Measurements from ENCODE around the gene PCDHB7. TPM values are rescaled to one million over a fixed set of nuclear protein-coding genes. Genes with fewer than 3 reads are reported as not detected.
"Not testable (repeated sequence)": the region's sequence is repeated elsewhere in the genome, so short reads cannot be mapped to it uniquely, and the experiment has no call there.

Gene PCDHB7
- total and polyA plus RNA-seq, 12 donors = 0.17 to 1.2 (median 0.71) TPM

DNA sequence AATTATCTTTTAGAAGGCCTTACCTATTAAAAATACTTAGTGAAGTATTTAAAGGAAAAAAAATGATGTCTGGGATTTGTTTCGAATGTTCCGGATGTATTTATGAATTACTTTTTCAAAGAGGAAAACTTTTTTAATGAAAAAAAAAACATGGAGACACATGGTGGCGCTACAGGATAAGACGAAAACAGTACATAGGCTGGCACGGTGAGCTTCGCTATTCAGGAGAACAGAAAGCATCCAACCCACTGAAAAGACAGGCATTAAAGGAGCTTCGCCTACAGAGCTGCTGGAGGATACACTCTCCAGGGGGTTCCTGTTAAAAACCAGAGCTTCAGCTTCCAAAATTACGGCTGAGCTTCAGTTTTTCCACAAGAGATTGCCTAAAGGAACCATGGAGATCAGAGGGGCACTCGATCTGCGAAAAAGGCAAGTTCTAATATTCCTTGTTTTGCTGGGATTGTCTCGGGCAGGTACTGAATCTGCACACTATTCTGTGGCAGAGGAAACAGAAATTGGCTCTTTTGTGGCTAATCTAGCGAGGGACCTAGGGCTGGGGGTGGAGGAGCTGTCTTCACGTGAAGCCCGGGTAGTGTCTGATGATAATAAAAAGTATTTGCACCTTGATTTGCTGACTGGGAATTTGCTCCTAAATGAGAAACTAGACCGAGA lies 50.8 kb downstream of the PCDHB7 start, which contains the start of gene PCDHB14:
TSS of gene PCDHB14 (plus strand) at position 232 of the 672 bp plus-strand sequence. CDS start at position 395, 163 bp downstream.
- peaks cover 0 to 13% (median 0%) of the 10 kb centered on the region in 7 donors for H3K27me3 ChIP-seq
- WGBS, 2 donors = 25 to 26% methylated on average over 15 of the region's 15 CpGs
- H3K36me3 ChIP-seq = peaks cover 0 to 24% (median 0%) of the 10 kb centered on the region in 9 donors
- TF ChIP-seq, protein P1, sequence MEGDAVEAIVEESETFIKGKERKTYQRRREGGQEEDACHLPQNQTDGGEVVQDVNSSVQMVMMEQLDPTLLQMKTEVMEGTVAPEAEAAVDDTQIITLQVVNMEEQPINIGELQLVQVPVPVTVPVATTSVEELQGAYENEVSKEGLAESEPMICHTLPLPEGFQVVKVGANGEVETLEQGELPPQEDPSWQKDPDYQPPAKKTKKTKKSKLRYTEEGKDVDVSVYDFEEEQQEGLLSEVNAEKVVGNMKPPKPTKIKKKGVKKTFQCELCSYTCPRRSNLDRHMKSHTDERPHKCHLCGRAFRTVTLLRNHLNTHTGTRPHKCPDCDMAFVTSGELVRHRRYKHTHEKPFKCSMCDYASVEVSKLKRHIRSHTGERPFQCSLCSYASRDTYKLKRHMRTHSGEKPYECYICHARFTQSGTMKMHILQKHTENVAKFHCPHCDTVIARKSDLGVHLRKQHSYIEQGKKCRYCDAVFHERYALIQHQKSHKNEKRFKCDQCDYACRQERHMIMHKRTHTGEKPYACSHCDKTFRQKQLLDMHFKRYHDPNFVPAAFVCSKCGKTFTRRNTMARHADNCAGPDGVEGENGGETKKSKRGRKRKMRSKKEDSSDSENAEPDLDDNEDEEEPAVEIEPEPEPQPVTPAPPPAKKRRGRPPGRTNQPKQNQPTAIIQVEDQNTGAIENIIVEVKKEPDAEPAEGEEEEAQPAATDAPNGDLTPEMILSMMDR (IDR thresholded peaks at IDR 0.05) = peak in 6 of 9 donors; percentile 15 to 43 (median 26)
- intact Hi-C loops (cut with DNase I) = loop anchor here in 3 of 10 donors (5.0 to 10.0 kb wide), 3 partner anchors 92 to 344 kb away; no protein-coding TSS in a partner anchor
- H3K27ac ChIP-seq = no peak within 1 kb of the TSS
- H3K4me3 ChIP-seq = peak within 1 kb of the TSS in 7 of 10 donors; percentile 12 to 40 (median 29)
- peaks cover 0 to 98% (median 56%) of the 10 kb centered on the region in 11 donors for H3K9me3 ChIP-seq
- ATAC-seq = peak in 1 of 8 donors; percentile 65
- no peak for DNase-seq
- no peaks in the 10 kb centered on the region for H3K4me1 ChIP-seq

DNA sequence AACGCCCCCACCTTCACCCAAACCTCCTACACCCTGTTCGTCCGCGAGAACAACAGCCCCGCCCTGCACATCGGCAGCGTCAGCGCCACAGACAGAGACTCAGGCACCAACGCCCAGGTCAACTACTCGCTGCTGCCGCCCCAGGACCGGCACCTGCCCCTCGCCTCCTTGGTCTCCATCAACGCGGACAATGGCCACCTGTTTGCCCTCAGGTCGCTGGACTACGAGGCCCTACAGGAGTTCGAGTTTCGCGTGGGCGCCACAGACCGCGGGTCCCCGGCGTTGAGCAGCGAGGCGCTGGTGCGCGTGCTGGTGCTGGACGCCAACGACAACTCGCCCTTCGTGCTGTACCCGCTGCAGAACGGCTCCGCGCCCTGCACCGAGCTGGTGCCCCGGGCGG lies 52.4 kb downstream of the PCDHB7 start:
- Histone ChIP-seq H3K9me3 (peaks cover 0 to 94% (median 59%) of the 10 kb centered on the region in 11 donors), H3K27me3 (peaks cover 0 to 13% (median 0%) of the 10 kb centered on the region in 7 donors)
- H3K4me1 ChIP-seq, H3K4me3 ChIP-seq, H3K36me3 ChIP-seq, H3K27ac ChIP-seq, DNase-seq, ATAC-seq: not testable (repeated sequence)
- intact Hi-C loops (cut with DNase I) = loop anchor here in 3 of 10 donors (5.0 to 10.0 kb wide), 3 partner anchors 90 to 342 kb away; no protein-coding TSS in a partner anchor
- WGBS, 2 donors = 20% methylated on average over 32 to 34 of the region's 40 CpGs

DNA sequence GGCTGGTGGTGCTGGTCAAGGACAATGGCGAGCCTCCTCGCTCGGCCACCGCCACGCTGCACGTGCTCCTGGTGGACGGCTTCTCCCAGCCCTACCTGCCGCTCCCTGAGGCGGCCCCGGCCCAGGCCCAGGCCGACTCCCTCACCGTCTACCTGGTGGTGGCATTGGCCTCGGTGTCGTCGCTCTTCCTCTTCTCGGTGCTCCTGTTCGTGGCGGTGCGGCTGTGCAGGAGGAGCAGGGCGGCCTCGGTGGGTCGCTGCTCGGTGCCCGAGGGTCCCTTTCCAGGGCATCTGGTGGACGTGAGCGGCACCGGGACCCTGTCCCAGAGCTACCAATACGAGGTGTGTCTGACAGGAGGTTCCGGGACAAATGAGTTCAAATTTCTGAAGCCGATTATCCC lies 53.0 kb downstream of the PCDHB7 start:
- WGBS, 2 donors = 25 to 29% methylated on average over 20 to 30 of the region's 30 CpGs
- H3K4me3 ChIP-seq, H3K27ac ChIP-seq, ATAC-seq, DNase-seq, H3K36me3 ChIP-seq, H3K4me1 ChIP-seq: not testable (repeated sequence)
- Histone ChIP-seq H3K27me3 (peaks cover 0 to 13% (median 0%) of the 10 kb centered on the region in 7 donors), H3K9me3 (peaks cover 0 to 93% (median 55%) of the 10 kb centered on the region in 11 donors)
- intact Hi-C loops (cut with DNase I) = loop anchor here in 2 of 10 donors (10.0 kb wide), 2 partner anchors 89 to 339 kb away; no protein-coding TSS in a partner anchor

Other genes starting within 250 kb of the PCDHB7 start
Only the 30 nearest of the 37 such genes appear.
- gene PCDHAC2, start 206.2 kb upstream of the PCDHB7 start, total RNA-seq = 1 to 10 TPM in 2 of 10 donors, under 1 TPM in 7, not detected in 1; 0.12 to 1.6 (median 0.34) TPM
- under 1 TPM in 1 of 2 donors, not detected in 1; 0.04 TPM for gene PCDHAC2, start 206.2 kb upstream of the PCDHB7 start, polyA plus RNA-seq
- gene PCDHB1, start 121.3 kb upstream of the PCDHB7 start, total RNA-seq = not detected
- not detected for gene PCDHB1, start 121.3 kb upstream of the PCDHB7 start, polyA plus RNA-seq
- 1 to 10 TPM in 8 of 10 donors, under 1 TPM in 2; 0.87 to 3.8 (median 2.2) TPM for gene PCDHB2, start 78.0 kb upstream of the PCDHB7 start, total RNA-seq
- under 1 TPM; 0.58 to 0.59 TPM for gene PCDHB2, start 78.0 kb upstream of the PCDHB7 start, polyA plus RNA-seq
- gene PCDHB3, start 72.2 kb upstream of the PCDHB7 start, total RNA-seq = 1 to 10 TPM in 6 of 10 donors, under 1 TPM in 4; 0.40 to 2.0 (median 1.1) TPM
- gene PCDHB3, start 72.2 kb upstream of the PCDHB7 start, polyA plus RNA-seq = under 1 TPM; 0.29 to 0.37 TPM
- gene PCDHB4, start 50.8 kb upstream of the PCDHB7 start, total RNA-seq = 1 to 10 TPM; 1.3 to 3.3 (median 2.3) TPM
- under 1 TPM; 0.51 to 0.78 TPM for gene PCDHB4, start 50.8 kb upstream of the PCDHB7 start, polyA plus RNA-seq
- gene PCDHB5, start 37.4 kb upstream of the PCDHB7 start, total RNA-seq = 1 to 10 TPM; 2.4 to 7.4 (median 4.6) TPM
- 1 to 10 TPM in 1 of 2 donors, under 1 TPM in 1; 0.73 to 1.2 TPM for gene PCDHB5, start 37.4 kb upstream of the PCDHB7 start, polyA plus RNA-seq
- under 1 TPM; 0.21 to 0.68 (median 0.44) TPM for gene PCDHB6, start 22.6 kb upstream of the PCDHB7 start, total RNA-seq
- under 1 TPM; 0.16 to 0.51 TPM for gene PCDHB6, start 22.6 kb upstream of the PCDHB7 start, polyA plus RNA-seq
- 1 to 10 TPM in 8 of 10 donors, under 1 TPM in 2; 0.60 to 5.8 (median 2.0) TPM for gene PCDHB8, start 5.1 kb downstream of the PCDHB7 start, total RNA-seq
- under 1 TPM; 0.29 to 0.46 TPM for gene PCDHB8, start 5.1 kb downstream of the PCDHB7 start, polyA plus RNA-seq
- gene PCDHB16, start 9.7 kb downstream of the PCDHB7 start, total RNA-seq = 1 to 10 TPM in 9 of 10 donors, under 1 TPM in 1; 0.98 to 3.7 (median 2.1) TPM
- gene PCDHB16, start 9.7 kb downstream of the PCDHB7 start, polyA plus RNA-seq = 1 to 10 TPM in 1 of 2 donors, under 1 TPM in 1; 0.62 to 1.4 TPM
- gene PCDHB9, start 14.5 kb downstream of the PCDHB7 start, total RNA-seq = 1 to 10 TPM in 5 of 10 donors, under 1 TPM in 5; 0.34 to 3.4 (median 1.1) TPM
- under 1 TPM; 0.25 to 0.59 TPM for gene PCDHB9, start 14.5 kb downstream of the PCDHB7 start, polyA plus RNA-seq
- 1 to 10 TPM in 3 of 10 donors, under 1 TPM in 7; 0.28 to 1.3 (median 0.68) TPM for gene PCDHB10, start 19.7 kb downstream of the PCDHB7 start, total RNA-seq
- gene PCDHB10, start 19.7 kb downstream of the PCDHB7 start, polyA plus RNA-seq = under 1 TPM; 0.42 to 0.59 TPM
- gene PCDHB11, start 27.0 kb downstream of the PCDHB7 start, total RNA-seq = 1 to 10 TPM in 7 of 10 donors, under 1 TPM in 3; 0.64 to 2.8 (median 1.4) TPM
- gene PCDHB11, start 27.0 kb downstream of the PCDHB7 start, polyA plus RNA-seq = under 1 TPM; 0.26 to 0.37 TPM
- 1 to 10 TPM in 6 of 10 donors, under 1 TPM in 4; 0.79 to 1.7 (median 1.1) TPM for gene PCDHB12, start 36.1 kb downstream of the PCDHB7 start, total RNA-seq
- gene PCDHB12, start 36.1 kb downstream of the PCDHB7 start, polyA plus RNA-seq = under 1 TPM; 0.51 to 0.58 TPM
- 1 to 10 TPM; 2.7 to 5.4 (median 3.6) TPM for gene PCDHB13, start 41.3 kb downstream of the PCDHB7 start, total RNA-seq
- 1 to 10 TPM; 1.0 to 1.3 TPM for gene PCDHB13, start 41.3 kb downstream of the PCDHB7 start, polyA plus RNA-seq
- gene PCDHB14, start 50.7 kb downstream of the PCDHB7 start, total RNA-seq = 1 to 10 TPM; 1.4 to 9.0 (median 4.2) TPM
- gene PCDHB14, start 50.7 kb downstream of the PCDHB7 start, polyA plus RNA-seq = 1 to 10 TPM; 1.2 to 2.2 TPM
- 10 to 100 TPM in 2 of 10 donors, 1 to 10 TPM in 8; 3.3 to 10.5 (median 5.2) TPM for gene PCDHB15, start 72.8 kb downstream of the PCDHB7 start, total RNA-seq
- 1 to 10 TPM; 2.3 to 3.4 TPM for gene PCDHB15, start 72.8 kb downstream of the PCDHB7 start, polyA plus RNA-seq
- gene SLC25A2, start 131.4 kb downstream of the PCDHB7 start, total RNA-seq = under 1 TPM in 2 of 10 donors, not detected in 8; 0.28 TPM
- under 1 TPM in 1 of 2 donors, not detected in 1; 0.22 TPM for gene SLC25A2, start 131.4 kb downstream of the PCDHB7 start, polyA plus RNA-seq
- gene TAF7, start 148.1 kb downstream of the PCDHB7 start, total RNA-seq = 100 to 1,000 TPM in 8 of 10 donors, 10 to 100 TPM in 2; 93.4 to 111 (median 107) TPM
- gene TAF7, start 148.1 kb downstream of the PCDHB7 start, polyA plus RNA-seq = 10 to 100 TPM; 33.1 to 89.9 TPM
- gene PCDHGA1, start 157.9 kb downstream of the PCDHB7 start, total RNA-seq = 1 to 10 TPM; 2.1 to 5.0 (median 2.8) TPM
- gene PCDHGA1, start 157.9 kb downstream of the PCDHB7 start, polyA plus RNA-seq = 1 to 10 TPM in 1 of 2 donors, under 1 TPM in 1; 0.57 to 1.5 TPM
- gene PCDHGA2, start 166.1 kb downstream of the PCDHB7 start, total RNA-seq = 10 to 100 TPM in 6 of 10 donors, 1 to 10 TPM in 4; 7.0 to 15.3 (median 12.2) TPM
- gene PCDHGA2, start 166.1 kb downstream of the PCDHB7 start, polyA plus RNA-seq = 1 to 10 TPM; 1.6 to 2.0 TPM
- gene PCDHGA3, start 171.2 kb downstream of the PCDHB7 start, total RNA-seq = 10 to 100 TPM; 10.0 to 21.0 (median 15.2) TPM
- 1 to 10 TPM; 1.3 to 7.5 TPM for gene PCDHGA3, start 171.2 kb downstream of the PCDHB7 start, polyA plus RNA-seq
- 10 to 100 TPM in 3 of 10 donors, 1 to 10 TPM in 7; 5.2 to 13.2 (median 9.0) TPM for gene PCDHGB1, start 177.5 kb downstream of the PCDHB7 start, total RNA-seq
- gene PCDHGB1, start 177.5 kb downstream of the PCDHB7 start, polyA plus RNA-seq = 1 to 10 TPM in 1 of 2 donors, under 1 TPM in 1; 0.19 to 7.2 TPM
- gene PCDHGA4, start 182.4 kb downstream of the PCDHB7 start, total RNA-seq = 10 to 100 TPM in 8 of 10 donors, 1 to 10 TPM in 2; 7.4 to 16.0 (median 10.5) TPM
- 1 to 10 TPM in 1 of 2 donors, under 1 TPM in 1; 0.70 to 4.8 TPM for gene PCDHGA4, start 182.4 kb downstream of the PCDHB7 start, polyA plus RNA-seq
- 10 to 100 TPM in 7 of 10 donors, 1 to 10 TPM in 3; 8.2 to 17.0 (median 11.5) TPM for gene PCDHGB2, start 187.3 kb downstream of the PCDHB7 start, total RNA-seq
- 1 to 10 TPM in 1 of 2 donors, under 1 TPM in 1; 0.64 to 5.2 TPM for gene PCDHGB2, start 187.3 kb downstream of the PCDHB7 start, polyA plus RNA-seq
- gene PCDHGA5, start 191.5 kb downstream of the PCDHB7 start, total RNA-seq = 1 to 10 TPM; 5.5 to 9.7 (median 7.1) TPM
- 1 to 10 TPM in 1 of 2 donors, under 1 TPM in 1; 0.59 to 5.3 TPM for gene PCDHGA5, start 191.5 kb downstream of the PCDHB7 start, polyA plus RNA-seq
- 10 to 100 TPM in 3 of 10 donors, 1 to 10 TPM in 7; 7.0 to 14.0 (median 9.3) TPM for gene PCDHGB3, start 197.6 kb downstream of the PCDHB7 start, total RNA-seq
- gene PCDHGB3, start 197.6 kb downstream of the PCDHB7 start, polyA plus RNA-seq = 1 to 10 TPM in 1 of 2 donors, under 1 TPM in 1; 0.39 to 5.1 TPM
- gene PCDHGA6, start 201.2 kb downstream of the PCDHB7 start, total RNA-seq = 10 to 100 TPM in 1 of 10 donors, 1 to 10 TPM in 9; 5.4 to 10.6 (median 8.1) TPM
- gene PCDHGA6, start 201.2 kb downstream of the PCDHB7 start, polyA plus RNA-seq = 1 to 10 TPM; 1.2 to 9.4 TPM
- 10 to 100 TPM in 1 of 10 donors, 1 to 10 TPM in 9; 5.9 to 11.5 (median 8.1) TPM for gene PCDHGA7, start 210.1 kb downstream of the PCDHB7 start, total RNA-seq
- 1 to 10 TPM in 1 of 2 donors, under 1 TPM in 1; 0.54 to 6.4 TPM for gene PCDHGA7, start 210.1 kb downstream of the PCDHB7 start, polyA plus RNA-seq
- 10 to 100 TPM in 1 of 10 donors, 1 to 10 TPM in 9; 5.1 to 10.9 (median 7.3) TPM for gene PCDHGB4, start 215.1 kb downstream of the PCDHB7 start, total RNA-seq
- gene PCDHGB4, start 215.1 kb downstream of the PCDHB7 start, polyA plus RNA-seq = 1 to 10 TPM in 1 of 2 donors, under 1 TPM in 1; 0.96 to 3.3 TPM
- gene PCDHGA8, start 220.0 kb downstream of the PCDHB7 start, total RNA-seq = 10 to 100 TPM in 1 of 10 donors, 1 to 10 TPM in 9; 7.2 to 11.2 (median 8.7) TPM
- 1 to 10 TPM in 1 of 2 donors, under 1 TPM in 1; 0.28 to 3.7 TPM for gene PCDHGA8, start 220.0 kb downstream of the PCDHB7 start, polyA plus RNA-seq

All from heart right ventricle (tissue), 16 donors.